Endodermal cell (in vitro differentiated cells): ENCODE data around the gene DHRS13. TPM values are rescaled to one million over a fixed set of nuclear protein-coding genes. Genes with fewer than 3 reads are reported as not detected.

Source experiments
- DNase-seq: peaks from one replicate; pipeline ENCODE4 v3.0.0-alpha.2; 2017
- H3K27ac ChIP-seq: 2 replicates; pipeline ENCODE4 v1.5.1; 2013; ENCODE audit warnings: mild to moderate bottlenecking, low read depth, low read length, moderate library complexity
- H3K27me3 ChIP-seq: 2 replicates; pipeline ENCODE4 v1.6.1; 2013; ENCODE audit warnings: mild to moderate bottlenecking, low read length, moderate library complexity; ENCODE audit not compliant: insufficient read depth, control insufficient read depth, poor library complexity, severe bottlenecking
- H3K36me3 ChIP-seq: 2 replicates; pipeline ENCODE4 v1.7.0; 2013; ENCODE audit warnings: mild to moderate bottlenecking, low read length, moderate library complexity; ENCODE audit not compliant: control insufficient read depth, insufficient read depth
- H3K4me1 ChIP-seq: one replicate; pipeline ENCODE4 v1.7.0; 2013; ENCODE audit warnings: low read length; ENCODE audit not compliant: control insufficient read depth, insufficient read depth
- H3K4me3 ChIP-seq: 2 replicates; pipeline ENCODE4 v1.5.1; 2013; ENCODE audit warnings: mild to moderate bottlenecking, low read length, moderate library complexity
- H3K9ac ChIP-seq: 2 replicates; pipeline ENCODE4 v1.6.1; 2013; ENCODE audit warnings: mild to moderate bottlenecking, low read length, moderate library complexity; ENCODE audit not compliant: poor library complexity, severe bottlenecking; ENCODE audit errors: extremely low read depth
- H3K9me3 ChIP-seq: 2 replicates; pipeline ENCODE4 v1.6.1; 2013; ENCODE audit warnings: mild to moderate bottlenecking, low read length, moderate library complexity; ENCODE audit not compliant: control insufficient read depth
- H3K27ac Mint-ChIP-seq: 2 replicates; pipeline ENCODE4 v1.8.0; 2020; ENCODE audit warnings: mixed read lengths
- H3K27me3 Mint-ChIP-seq: 2 replicates; pipeline ENCODE4 v1.8.0; 2021; ENCODE audit warnings: mild to moderate bottlenecking, mixed read lengths; ENCODE audit not compliant: insufficient read depth
- H3K36me3 Mint-ChIP-seq: 2 replicates; pipeline ENCODE4 v1.8.0; 2020; ENCODE audit warnings: low read depth, mixed read lengths
- H3K4me1 Mint-ChIP-seq: 2 replicates; pipeline ENCODE4 v1.8.0; 2020; ENCODE audit warnings: mixed read lengths
- H3K4me3 Mint-ChIP-seq: 2 replicates; pipeline ENCODE4 v1.8.0; 2020; ENCODE audit warnings: mild to moderate bottlenecking, moderate library complexity, mixed read lengths
- H3K9me3 Mint-ChIP-seq: 2 replicates; pipeline ENCODE4 v1.8.0; 2020; ENCODE audit warnings: mild to moderate bottlenecking, mixed read lengths
- CTCF ChIP-seq: fragments of 200-600 bp; sonication (generic); conservative IDR thresholded peaks from 2 replicates; pipeline ENCODE4 v1.5.0; 2021; ENCODE audit warnings: antibody characterized with exemption, mild to moderate bottlenecking
- WGBS, 2 experiments: methylation state at CpG; one replicate each; pipeline versions ENCODE4 v1.1.5 to v1.1.7; 2013; ENCODE audit warnings: missing lambda C conversion rate in 2 of 2, mixed read lengths in 1 of 2; ENCODE audit not compliant: insufficient coverage in 1 of 2, insufficient read length in 1 of 2; 5-methylcytosine and 5-hydroxymethylcytosine counted together
- total RNA-seq, 2 donors: library from RNA; stranded (reverse); fragmentation: NEBNext Ultra II Directional in 1 of 2; extraction: Animal tissue kit (Norgen Biotek cat#: 25700) in 1 of 2; gene quantifications; 2 replicates in 1 of 2; 3 replicates in 1 of 2; pipeline ENCODE4 v1.2.1, GENCODE V29; 2021

Gene DHRS13
- total RNA-seq, 2 donors from 2014 or later = 19.1 to 24.8 TPM

- no peaks in the 10 kb centered on the region for H3K27me3 ChIP-seq
- no peak for DNase-seq
- peaks cover 55% of the 10 kb centered on the region for H3K36me3 Mint-ChIP-seq
- H3K9me3 Mint-ChIP-seq = no peaks in the 10 kb centered on the region
- no peak overlapping the region for H3K4me3 Mint-ChIP-seq
- TF ChIP-seq CTCF = no peak
- no peak overlapping the region for H3K9ac ChIP-seq
- no peak overlapping the region for H3K27ac ChIP-seq
- no peaks in the 10 kb centered on the region for H3K27me3 Mint-ChIP-seq
- no peaks in the 10 kb centered on the region for H3K9me3 ChIP-seq
- H3K36me3 ChIP-seq = peaks cover 59% of the 10 kb centered on the region
- no peak overlapping the region for H3K4me3 ChIP-seq
- no peak overlapping the region for H3K27ac Mint-ChIP-seq
- H3K4me1 ChIP-seq = peaks cover 8% of the 10 kb centered on the region
- H3K4me1 Mint-ChIP-seq = peaks cover 42% of the 10 kb centered on the region
- 94 to 100% methylated on average over 3 of the region's 4 CpGs for WGBS, 2 experiments
Observed at GRCh38 chr17:28944343-28944742, 41.5 kb upstream of the DHRS13 start.

- TF ChIP-seq CTCF = no peak
- Histone ChIP-seq H3K27me3 (no peaks in the 10 kb centered on the region), H3K4me3 (no peak overlapping the region), H3K9me3 (no peaks in the 10 kb centered on the region), H3K4me1 (peaks cover 8% of the 10 kb centered on the region), H3K27ac (no peak overlapping the region), H3K9ac (no peak overlapping the region), H3K36me3 (peaks cover 70% of the 10 kb centered on the region)
- WGBS, 2 experiments = 95 to 100% methylated on average over 2 of the region's 2 CpGs
- Mint-ChIP-seq H3K4me3 (no peak overlapping the region), H3K27me3 (no peaks in the 10 kb centered on the region), H3K36me3 (peaks cover 61% of the 10 kb centered on the region), H3K4me1 (peaks cover 40% of the 10 kb centered on the region), H3K9me3 (no peaks in the 10 kb centered on the region), H3K27ac (no peak overlapping the region)
- no peak for DNase-seq
Observed at GRCh38 chr17:28942925-28943324, 40.0 kb upstream of the DHRS13 start.

GRCh38 chr17:28941251-28941650, 38.4 kb upstream of the DHRS13 start:
- Mint-ChIP-seq H3K27ac (no peak overlapping the region), H3K36me3 (peaks cover 46% of the 10 kb centered on the region), H3K4me3 (no peak overlapping the region), H3K9me3 (no peaks in the 10 kb centered on the region), H3K4me1 (peaks cover 49% of the 10 kb centered on the region), H3K27me3 (no peaks in the 10 kb centered on the region)
- no peak overlapping the region for H3K4me3 ChIP-seq
- H3K27ac ChIP-seq = no peak overlapping the region
- no peaks in the 10 kb centered on the region for H3K27me3 ChIP-seq
- peaks cover 11% of the 10 kb centered on the region for H3K4me1 ChIP-seq
- no peak for DNase-seq
- no peaks in the 10 kb centered on the region for H3K9me3 ChIP-seq
- whole genome bisulfite sequencing, 2 experiments = 100% methylated on average over 1 of the region's 1 CpG; no CpG with 5 or more reads in 1 of the 2 experiments
- H3K36me3 ChIP-seq = peaks cover 75% of the 10 kb centered on the region
- no peak overlapping the region for H3K9ac ChIP-seq
- no peak for TF ChIP-seq CTCF
